Measurements from ENCODE around the gene HAGHL.

The HAGHL gene

GRCh38 chr16:720990-721764 lies 5.7 kb upstream of the HAGHL start, which contains the start of gene ANTKMT:
Gene ANTKMT, plus strand, starts transcription at chr16:721146. Its CDS starts 129 bp downstream, at chr16:721275.
- DNase-seq (ENCODE audit: low read depth in 2 of 2), result peak in 1 of 2 donors; percentile 73

GRCh38 chr16:721765-722540 lies 5.0 kb upstream of the HAGHL start:
- DNase-seq (ENCODE audit: low read depth in 2 of 2), result no peak

GRCh38 chr16:722835-723633 lies 3.9 kb upstream of the HAGHL start:
- no peak for DNase-seq (ENCODE audit: low read depth in 2 of 2)

- DNase-seq (ENCODE audit: low read depth in 2 of 2), result no peak
These were observed 3.2 kb upstream of the HAGHL start for GRCh38 chr16:723695-724094.

- DNase-seq (ENCODE audit: low read depth in 2 of 2), result no peak
These were observed 2.5 kb upstream of the HAGHL start for GRCh38 chr16:724188-725040.

GRCh38 chr16:725041-725376 lies 1.9 kb upstream of the HAGHL start:
- no peak for DNase-seq (ENCODE audit: low read depth in 2 of 2)

- no peak for DNase-seq (ENCODE audit: low read depth in 2 of 2)
These were observed 1.3 kb upstream of the HAGHL start for GRCh38 chr16:725463-726187.

GRCh38 chr16:726188-726437 lies 793 bp upstream of the HAGHL start:
- no peak for DNase-seq (ENCODE audit: low read depth in 2 of 2)

GRCh38 chr16:727291-727977 lies 528 bp downstream of the HAGHL start:
- no peak for DNase-seq (ENCODE audit: low read depth in 2 of 2)

GRCh38 chr16:728131-728889 lies 1.4 kb downstream of the HAGHL start:
- DNase-seq (ENCODE audit: low read depth in 2 of 2), result peak; percentile 12 to 64

GRCh38 chr16:728890-729744 lies 2.2 kb downstream of the HAGHL start:
- DNase-seq (ENCODE audit: low read depth in 2 of 2), result no peak

- no peak for DNase-seq (ENCODE audit: low read depth in 2 of 2)
These were observed 3.1 kb downstream of the HAGHL start for GRCh38 chr16:729768-730665.

- DNase-seq (ENCODE audit: low read depth in 2 of 2), result no peak
These were observed 4.0 kb downstream of the HAGHL start for GRCh38 chr16:730666-731509.

GRCh38 chr16:732332-732731 lies 5.4 kb downstream of the HAGHL start:
- DNase-seq (ENCODE audit: low read depth in 2 of 2), result no peak

- no peak for DNase-seq (ENCODE audit: low read depth in 2 of 2)
These were observed 6.0 kb downstream of the HAGHL start for GRCh38 chr16:732936-733335.

- DNase-seq (ENCODE audit: low read depth in 2 of 2), result no peak
These were observed 6.7 kb downstream of the HAGHL start for GRCh38 chr16:733382-734207.

Data from stimulated activated CD8-positive, alpha-beta memory T cell treated with anti-CD3 and anti-CD28 coated beads, Interleukin-7, amount 100 ng/mL, for 4 hours (primary cell).